Endodermal cell (in vitro differentiated cells): ENCODE measurements around the gene ZNF576. TPM values are rescaled to one million over a fixed set of nuclear protein-coding genes. Genes with fewer than 3 reads are reported as not detected.

ENCODE experiments used
- DNase-seq: peaks from one replicate; pipeline ENCODE4 v3.0.0-alpha.2; 2017
- H3K27ac ChIP-seq: 2 replicates; pipeline ENCODE4 v1.5.1; 2013; ENCODE audit warnings: mild to moderate bottlenecking, low read depth, low read length, moderate library complexity
- H3K27me3 ChIP-seq: 2 replicates; pipeline ENCODE4 v1.6.1; 2013; ENCODE audit warnings: mild to moderate bottlenecking, low read length, moderate library complexity; ENCODE audit not compliant: insufficient read depth, control insufficient read depth, poor library complexity, severe bottlenecking
- H3K36me3 ChIP-seq: 2 replicates; pipeline ENCODE4 v1.7.0; 2013; ENCODE audit warnings: mild to moderate bottlenecking, low read length, moderate library complexity; ENCODE audit not compliant: control insufficient read depth, insufficient read depth
- H3K4me1 ChIP-seq: one replicate; pipeline ENCODE4 v1.7.0; 2013; ENCODE audit warnings: low read length; ENCODE audit not compliant: control insufficient read depth, insufficient read depth
- H3K4me3 ChIP-seq: 2 replicates; pipeline ENCODE4 v1.5.1; 2013; ENCODE audit warnings: mild to moderate bottlenecking, low read length, moderate library complexity
- H3K9ac ChIP-seq: 2 replicates; pipeline ENCODE4 v1.6.1; 2013; ENCODE audit warnings: mild to moderate bottlenecking, low read length, moderate library complexity; ENCODE audit not compliant: poor library complexity, severe bottlenecking; ENCODE audit errors: extremely low read depth
- H3K9me3 ChIP-seq: 2 replicates; pipeline ENCODE4 v1.6.1; 2013; ENCODE audit warnings: mild to moderate bottlenecking, low read length, moderate library complexity; ENCODE audit not compliant: control insufficient read depth
- H3K27ac Mint-ChIP-seq: 2 replicates; pipeline ENCODE4 v1.8.0; 2020; ENCODE audit warnings: mixed read lengths
- H3K27me3 Mint-ChIP-seq: 2 replicates; pipeline ENCODE4 v1.8.0; 2021; ENCODE audit warnings: mild to moderate bottlenecking, mixed read lengths; ENCODE audit not compliant: insufficient read depth
- H3K36me3 Mint-ChIP-seq: 2 replicates; pipeline ENCODE4 v1.8.0; 2020; ENCODE audit warnings: low read depth, mixed read lengths
- H3K4me1 Mint-ChIP-seq: 2 replicates; pipeline ENCODE4 v1.8.0; 2020; ENCODE audit warnings: mixed read lengths
- H3K4me3 Mint-ChIP-seq: 2 replicates; pipeline ENCODE4 v1.8.0; 2020; ENCODE audit warnings: mild to moderate bottlenecking, moderate library complexity, mixed read lengths
- H3K9me3 Mint-ChIP-seq: 2 replicates; pipeline ENCODE4 v1.8.0; 2020; ENCODE audit warnings: mild to moderate bottlenecking, mixed read lengths
- CTCF ChIP-seq: fragments of 200-600 bp; sonication (generic); conservative IDR thresholded peaks from 2 replicates; pipeline ENCODE4 v1.5.0; 2021; ENCODE audit warnings: antibody characterized with exemption, mild to moderate bottlenecking
- WGBS, 2 experiments: methylation state at CpG; one replicate each; pipeline versions ENCODE4 v1.1.5 to v1.1.7; 2013; ENCODE audit warnings: missing lambda C conversion rate in 2 of 2, mixed read lengths in 1 of 2; ENCODE audit not compliant: insufficient coverage in 1 of 2, insufficient read length in 1 of 2; 5-methylcytosine and 5-hydroxymethylcytosine counted together
- total RNA-seq, 2 donors: library from RNA; stranded (reverse); fragmentation: NEBNext Ultra II Directional in 1 of 2; extraction: Animal tissue kit (Norgen Biotek cat#: 25700) in 1 of 2; gene quantifications; 2 replicates in 1 of 2; 3 replicates in 1 of 2; pipeline ENCODE4 v1.2.1, GENCODE V29; 2021

The ZNF576 gene
- total RNA-seq, 2 donors from 2014 or later, result 11.9 to 12.1 TPM

- H3K36me3 ChIP-seq, result peaks cover 15% of the 10 kb centered on the region
- no peaks in the 10 kb centered on the region for H3K27me3 ChIP-seq
- DNase-seq, result peak; percentile 53
- TF ChIP-seq CTCF, result peak; percentile 41
- peaks cover 43% of the 10 kb centered on the region for H3K36me3 Mint-ChIP-seq
- H3K9me3 Mint-ChIP-seq, result no peaks in the 10 kb centered on the region
- peak overlapping the region; percentile 37 for H3K27ac Mint-ChIP-seq
- H3K4me3 ChIP-seq, result no peak overlapping the region
- no peak overlapping the region for H3K9ac ChIP-seq
- H3K4me1 ChIP-seq, result no peaks in the 10 kb centered on the region
- no peak overlapping the region for H3K27ac ChIP-seq
- no peaks in the 10 kb centered on the region for H3K9me3 ChIP-seq
- WGBS, 2 experiments, result 88 to 92% methylated on average over 5 to 6 of the region's 6 CpGs
- H3K4me1 Mint-ChIP-seq, result no peaks in the 10 kb centered on the region
- no peaks in the 10 kb centered on the region for H3K27me3 Mint-ChIP-seq
- no peak overlapping the region for H3K4me3 Mint-ChIP-seq
Measured at GRCh38 chr19:43560687-43561086, 35.7 kb upstream of the ZNF576 start.

- peaks cover 11% of the 10 kb centered on the region for H3K36me3 ChIP-seq
- Mint-ChIP-seq H3K36me3 (peaks cover 43% of the 10 kb centered on the region), H3K4me1 (no peaks in the 10 kb centered on the region), H3K27me3 (no peaks in the 10 kb centered on the region), H3K4me3 (no peak overlapping the region), H3K9me3 (no peaks in the 10 kb centered on the region), H3K27ac (peak overlapping the region; percentile 37)
- no peaks in the 10 kb centered on the region for H3K9me3 ChIP-seq
- H3K9ac ChIP-seq, result no peak overlapping the region
- TF ChIP-seq CTCF, result no peak
- no peaks in the 10 kb centered on the region for H3K4me1 ChIP-seq
- no peak for DNase-seq
- WGBS, 2 experiments, result 95 to 96% methylated on average over 11 to 12 of the region's 12 CpGs
- no peak overlapping the region for H3K4me3 ChIP-seq
- H3K27ac ChIP-seq, result no peak overlapping the region
- H3K27me3 ChIP-seq, result no peaks in the 10 kb centered on the region
Measured at GRCh38 chr19:43561139-43561970, 35.0 kb upstream of the ZNF576 start.

GRCh38 chr19:43562226-43562697, 34.1 kb upstream of the ZNF576 start:
- DNase-seq, result no peak
- H3K36me3 ChIP-seq, result peaks cover 11% of the 10 kb centered on the region
- Mint-ChIP-seq H3K4me1 (no peaks in the 10 kb centered on the region), H3K27me3 (no peaks in the 10 kb centered on the region), H3K36me3 (peaks cover 42% of the 10 kb centered on the region), H3K27ac (no peak overlapping the region), H3K4me3 (no peak overlapping the region), H3K9me3 (no peaks in the 10 kb centered on the region)
- no peak for TF ChIP-seq CTCF
- no peaks in the 10 kb centered on the region for H3K9me3 ChIP-seq
- no peak overlapping the region for H3K27ac ChIP-seq
- no peaks in the 10 kb centered on the region for H3K27me3 ChIP-seq
- H3K9ac ChIP-seq, result no peak overlapping the region
- no peak overlapping the region for H3K4me3 ChIP-seq
- WGBS, 2 experiments, result 90 to 99% methylated on average over 2 to 6 of the region's 6 CpGs
- no peaks in the 10 kb centered on the region for H3K4me1 ChIP-seq
